Pons (tissue), 1 donor: ENCODE measurements around the gene IL10.
"Not testable (repeated sequence)": the region's sequence is repeated elsewhere in the genome, so short reads cannot be mapped to it uniquely, and the experiment has no call there.

Experiments used
- DNase-seq: peaks from one replicate; pipeline ENCODE4 v3.0.0-alpha.2; 2016; ENCODE audit warnings: low spot score

IL10 gene

DNA sequence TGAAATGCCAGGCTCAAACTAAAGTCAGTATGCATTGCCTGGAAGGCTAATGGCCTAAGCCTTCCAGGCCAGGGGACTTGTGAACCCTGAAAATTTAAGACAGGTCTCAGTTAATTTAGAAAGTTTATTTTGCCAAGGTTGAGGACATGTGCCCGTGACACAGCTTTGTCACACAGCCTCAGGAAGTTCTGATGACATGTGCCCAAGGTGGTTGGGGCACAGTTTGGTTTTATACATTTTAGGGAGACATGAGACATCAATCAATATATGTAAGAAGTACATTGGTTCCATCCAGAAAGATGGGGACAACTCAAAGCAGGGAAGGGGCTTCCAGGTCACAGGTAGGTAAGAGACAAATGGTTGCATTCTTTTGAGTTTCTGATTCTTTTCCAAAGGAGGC is 6.5 kb downstream of the IL10 start:
- not testable (repeated sequence) for DNase-seq

DNA sequence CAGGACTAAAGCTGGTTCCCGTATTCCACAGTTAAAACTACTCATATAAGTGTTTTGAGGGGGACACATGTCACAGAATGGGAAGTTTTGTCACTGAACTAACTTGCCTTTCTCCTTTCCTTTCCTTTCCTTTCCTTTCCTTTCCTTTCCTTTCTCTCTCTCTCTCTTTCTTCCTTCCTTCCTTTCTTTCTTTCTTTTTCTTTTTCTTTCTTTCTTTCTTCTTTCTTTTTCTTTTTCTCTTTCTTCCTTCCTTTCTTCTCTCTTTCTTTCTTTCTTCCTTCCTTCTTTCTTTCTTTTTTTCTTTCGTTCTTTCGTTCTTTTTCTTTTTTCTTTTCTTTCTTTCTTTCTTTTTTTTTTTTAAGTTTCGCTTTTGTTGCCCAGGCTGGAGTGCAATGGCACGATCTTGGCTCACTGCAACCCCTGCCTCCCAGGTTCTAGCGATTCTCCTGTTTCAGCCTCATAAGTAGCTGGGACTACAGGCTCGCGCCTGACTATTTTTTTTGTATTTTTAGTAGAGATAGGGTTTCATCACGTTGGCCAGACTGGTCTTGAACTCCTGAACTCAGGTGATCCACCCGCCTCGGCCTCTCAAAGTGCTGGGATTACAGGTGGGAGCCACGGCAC is 9.4 kb downstream of the IL10 start:
- not testable (repeated sequence) for DNase-seq

DNA sequence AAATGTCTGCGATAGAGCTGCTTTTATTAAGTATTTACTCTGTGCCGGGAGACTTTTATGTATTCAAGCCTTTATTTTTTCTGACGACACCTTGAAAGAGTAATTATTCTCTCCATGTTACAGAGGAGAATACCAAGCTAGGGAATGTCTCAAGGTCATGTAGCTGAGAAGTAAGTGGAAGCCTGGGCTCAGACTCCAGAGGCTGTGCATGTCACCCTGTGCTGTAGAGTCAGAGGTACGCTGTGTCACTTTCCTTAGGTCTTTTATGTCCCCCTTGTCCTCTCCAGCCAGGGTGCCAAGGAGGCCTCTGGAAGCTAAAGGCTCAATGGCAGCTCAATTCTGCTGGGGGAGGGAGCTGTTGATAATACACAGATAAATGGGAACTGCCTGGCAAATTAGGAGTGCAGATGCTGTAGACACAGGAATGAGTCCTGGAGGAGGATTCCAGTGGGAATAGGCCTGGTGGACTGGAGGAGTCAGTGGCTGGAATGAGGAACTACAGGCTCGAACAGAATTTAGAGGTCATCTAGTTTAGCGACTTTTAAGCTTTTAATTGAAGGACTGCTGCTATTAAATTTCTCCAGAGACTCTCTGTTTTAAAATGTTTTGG is 11.0 kb downstream of the IL10 start:
- no peak for DNase-seq

DNA sequence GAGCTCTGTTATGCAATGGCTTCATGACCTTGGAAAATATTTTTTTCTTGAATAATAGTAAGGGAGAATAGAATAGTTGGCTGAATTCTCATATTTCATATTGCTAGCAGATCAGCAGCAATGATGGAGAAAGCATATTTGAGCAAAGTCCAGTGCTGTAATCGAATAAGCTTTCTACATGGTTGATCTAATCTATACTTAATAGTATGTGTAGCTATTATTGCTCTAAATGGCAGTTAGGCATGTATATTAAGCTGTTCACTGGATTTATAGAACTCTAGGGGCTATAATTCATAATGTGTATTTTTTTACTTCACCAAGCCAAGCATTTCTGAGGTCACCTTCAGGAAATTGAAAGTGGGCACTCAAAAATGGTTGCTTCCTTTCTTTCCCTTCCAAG is 11.7 kb downstream of the IL10 start:
- DNase-seq, result no peak

DNA sequence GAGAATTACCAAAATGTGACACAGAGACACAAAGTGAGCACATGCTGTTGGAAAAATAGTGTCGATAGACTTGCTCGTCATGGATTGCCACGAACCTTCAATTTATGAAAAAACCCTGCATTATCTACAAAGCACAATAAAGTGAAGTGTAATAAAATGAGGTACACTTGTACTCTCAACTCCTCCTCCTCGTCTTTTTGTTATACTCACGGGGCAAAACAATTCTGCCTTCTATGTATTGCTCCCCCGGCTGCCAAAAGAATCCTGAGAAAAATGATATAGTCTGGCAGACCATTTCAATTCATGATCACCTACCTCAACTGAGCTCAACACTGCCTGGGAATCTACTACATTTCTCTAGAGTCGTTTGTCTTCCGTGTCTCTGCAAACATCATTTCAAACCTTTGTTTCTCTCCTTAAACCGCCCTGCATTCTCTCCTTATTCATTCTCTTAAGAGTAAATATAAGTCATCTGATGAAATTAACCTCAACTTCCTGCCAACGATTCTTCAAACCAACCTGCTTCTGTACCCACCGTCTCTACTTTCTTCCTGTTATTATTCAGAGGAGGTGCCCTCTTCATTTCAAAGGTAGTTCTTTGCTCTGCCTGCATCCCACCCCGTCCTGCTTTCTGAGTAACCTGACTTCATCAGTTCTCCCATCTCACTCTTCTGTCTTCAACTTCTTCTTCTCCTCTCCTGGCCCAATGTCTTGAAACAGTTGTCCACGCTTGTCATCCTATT is 14.6 kb downstream of the IL10 start:
- DNase-seq, result no peak

DNA sequence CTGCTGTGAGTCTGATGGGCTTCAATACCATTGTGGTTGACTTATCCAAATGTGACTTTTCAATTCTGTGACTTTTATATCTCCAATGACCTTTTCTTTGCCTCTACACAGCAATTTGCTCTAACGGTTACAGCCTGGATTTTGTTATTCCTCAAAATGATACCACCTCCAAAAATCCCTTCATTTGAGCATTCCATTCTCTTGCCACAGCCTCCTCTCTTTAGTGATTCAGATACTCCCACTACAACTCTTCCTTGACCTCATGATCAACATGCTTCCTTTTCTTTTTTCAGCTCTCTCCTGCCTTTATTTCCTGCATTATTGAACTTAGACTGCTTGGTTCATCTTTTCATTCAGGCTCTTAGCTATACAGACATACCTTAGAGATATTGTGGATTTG is 18.3 kb downstream of the IL10 start:
- DNase-seq, result no peak

DNA sequence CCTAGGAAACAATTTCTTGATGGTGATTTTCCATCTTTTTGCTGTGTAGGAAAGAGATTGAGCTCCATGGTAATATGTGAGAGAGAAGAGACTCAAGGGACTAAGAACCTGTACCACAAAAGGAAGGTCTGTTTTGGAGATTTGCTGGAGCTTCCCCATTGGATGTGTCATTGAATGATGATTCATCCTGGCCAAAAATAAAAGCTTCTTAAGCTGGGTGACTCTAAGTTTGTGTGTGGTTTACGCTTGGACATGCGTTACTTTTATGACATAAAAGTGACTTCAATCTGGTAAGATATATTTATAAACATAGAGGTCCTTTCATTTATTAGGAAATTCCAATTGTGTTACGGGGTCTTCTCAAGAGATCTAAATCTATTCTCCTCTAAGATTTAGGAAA is 19.2 kb downstream of the IL10 start:
- no peak for DNase-seq

DNA sequence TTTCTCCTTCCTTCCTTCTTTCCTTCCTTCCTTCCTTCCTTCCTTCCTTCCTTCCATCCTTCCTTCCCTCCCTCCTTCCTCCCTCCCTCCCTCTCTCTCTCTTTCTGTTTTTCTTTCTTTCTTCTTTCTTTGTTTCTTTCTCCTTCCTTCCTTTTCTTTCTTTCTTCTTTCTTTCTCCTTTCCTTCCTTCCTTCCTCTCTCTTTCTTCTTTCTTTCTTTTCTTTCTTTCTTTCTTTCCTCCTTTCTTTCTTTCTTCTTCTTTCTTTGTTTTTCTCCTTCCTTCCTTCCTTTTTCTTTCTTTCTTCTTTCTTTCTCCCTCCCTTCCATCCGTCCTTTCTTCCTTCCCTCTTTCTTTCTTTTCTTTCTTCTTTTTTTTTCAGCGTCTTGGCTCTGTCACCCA is 19.8 kb downstream of the IL10 start:
- no peak for DNase-seq

DNA sequence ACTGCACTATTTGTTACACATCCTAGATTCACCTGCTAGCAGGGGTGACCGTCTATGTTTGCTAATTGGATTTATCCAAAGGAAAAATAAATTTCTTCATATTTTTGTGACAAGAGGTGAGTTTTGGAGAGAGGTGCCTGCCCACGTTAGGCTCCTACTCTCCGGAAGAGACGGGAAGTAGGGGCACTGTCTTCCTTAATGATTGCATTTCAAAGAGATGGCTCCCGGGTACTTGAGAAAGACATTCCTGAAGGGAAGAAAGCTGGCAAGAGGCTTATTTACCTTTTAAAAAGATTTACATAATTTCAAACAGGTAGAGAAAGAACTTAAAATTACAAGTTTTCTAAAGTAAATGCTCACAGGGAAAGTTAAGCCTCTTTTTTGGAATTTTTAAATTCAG is 20.4 kb downstream of the IL10 start:
- no peak for DNase-seq

DNA sequence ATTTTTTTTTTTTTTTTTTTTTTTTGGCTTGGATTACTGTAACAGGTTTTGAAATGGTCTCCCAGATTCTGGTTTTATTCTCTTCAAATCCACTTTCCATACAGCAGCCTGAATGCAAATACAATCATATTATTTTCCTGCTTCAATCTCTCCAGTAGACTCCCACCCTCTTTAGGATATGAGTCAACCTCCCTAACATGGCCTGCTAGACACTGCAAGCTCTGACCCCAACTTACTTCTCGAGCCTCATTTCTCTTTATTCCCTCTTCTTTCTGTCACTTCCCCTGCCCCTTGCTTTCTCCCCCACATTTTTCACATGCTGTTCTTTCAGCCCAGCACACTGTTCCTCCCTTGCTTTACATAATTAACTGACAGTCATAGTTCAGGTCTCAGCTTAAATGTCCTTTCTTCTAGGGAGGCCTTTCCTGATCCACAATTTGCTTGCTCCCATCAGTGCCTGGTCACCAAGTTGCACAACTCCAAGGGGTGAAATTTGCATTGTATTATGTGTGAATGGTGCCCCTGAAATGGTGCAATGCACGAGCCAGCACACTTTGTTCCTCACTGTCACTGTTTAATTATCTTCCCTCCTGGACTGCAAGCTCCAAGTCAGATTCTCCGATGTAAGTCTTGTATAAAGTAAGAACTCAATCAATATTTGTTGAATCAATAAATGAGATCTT is 23.8 kb downstream of the IL10 start:
- DNase-seq, result no peak

DNA sequence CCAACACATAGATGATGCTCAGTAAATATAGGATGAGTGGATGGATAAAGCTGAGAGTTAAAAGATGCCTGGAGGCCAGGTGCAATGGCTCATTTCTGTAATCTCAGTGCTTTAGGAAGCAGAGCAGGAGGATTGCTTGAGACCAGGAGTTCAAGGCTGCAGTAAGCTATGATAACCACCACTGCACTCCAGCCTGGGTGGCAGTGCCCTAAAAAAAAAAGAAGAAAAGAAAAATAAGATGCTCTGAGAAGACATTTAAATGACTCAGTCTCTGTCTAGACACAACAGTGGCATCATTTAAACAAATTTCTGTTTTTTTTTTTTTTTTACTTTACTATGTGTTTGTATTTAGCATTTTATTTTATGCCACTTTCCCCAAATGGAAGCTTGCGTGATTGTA is 27.0 kb downstream of the IL10 start:
- no peak for DNase-seq

DNA sequence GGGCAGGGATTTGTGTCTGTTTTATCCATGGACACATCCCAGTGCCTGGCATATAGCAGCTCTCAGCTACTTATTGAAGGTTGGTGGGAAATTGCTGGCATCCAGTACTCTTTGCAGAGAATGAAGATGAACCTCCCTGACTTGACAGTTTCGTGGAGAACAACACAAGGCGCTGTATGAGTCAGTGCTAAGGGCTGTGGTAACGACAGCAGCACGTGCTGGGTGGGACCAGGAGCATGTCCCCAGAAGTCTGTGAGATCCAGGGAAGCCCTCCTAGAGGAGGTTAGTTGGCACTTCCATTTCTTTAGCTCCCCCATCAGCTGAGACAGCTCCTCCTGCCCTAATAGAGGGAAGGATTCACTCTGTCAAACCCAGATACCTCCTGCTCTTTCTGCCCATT is 27.6 kb downstream of the IL10 start:
- DNase-seq, result no peak

DNA sequence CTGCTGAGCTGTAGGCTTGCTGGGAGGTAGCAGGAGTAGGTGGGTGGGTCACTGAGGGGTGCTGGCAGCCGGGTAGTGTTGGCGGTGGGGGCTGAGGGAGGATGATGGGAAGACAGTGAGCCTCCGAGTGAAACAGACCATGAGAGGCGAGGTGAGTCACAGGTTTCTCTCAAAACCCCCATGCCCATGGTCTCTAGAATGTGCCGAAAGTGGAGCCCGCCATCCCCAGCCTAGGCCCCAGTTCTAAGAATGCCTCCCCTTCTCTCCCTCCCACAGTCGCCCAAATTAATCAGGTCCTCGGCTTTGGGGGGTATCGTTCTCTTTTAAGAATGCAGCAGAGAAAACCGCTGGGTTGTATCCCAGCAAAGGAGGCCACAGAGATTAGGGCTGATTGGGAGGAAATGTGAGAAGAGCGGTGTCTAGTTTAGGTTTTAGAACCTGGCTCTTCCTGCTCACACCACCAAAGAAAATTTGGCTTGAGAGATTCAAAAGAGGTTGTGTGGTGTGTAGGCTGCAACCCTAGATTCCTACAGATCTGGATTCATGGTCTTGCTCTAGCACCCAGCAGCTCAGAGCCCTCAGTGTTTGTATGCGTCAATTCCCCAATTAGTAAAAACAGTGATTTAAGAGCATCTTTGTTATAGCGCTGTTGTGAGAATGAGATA is 29.4 kb downstream of the IL10 start:
- no peak for DNase-seq

DNA sequence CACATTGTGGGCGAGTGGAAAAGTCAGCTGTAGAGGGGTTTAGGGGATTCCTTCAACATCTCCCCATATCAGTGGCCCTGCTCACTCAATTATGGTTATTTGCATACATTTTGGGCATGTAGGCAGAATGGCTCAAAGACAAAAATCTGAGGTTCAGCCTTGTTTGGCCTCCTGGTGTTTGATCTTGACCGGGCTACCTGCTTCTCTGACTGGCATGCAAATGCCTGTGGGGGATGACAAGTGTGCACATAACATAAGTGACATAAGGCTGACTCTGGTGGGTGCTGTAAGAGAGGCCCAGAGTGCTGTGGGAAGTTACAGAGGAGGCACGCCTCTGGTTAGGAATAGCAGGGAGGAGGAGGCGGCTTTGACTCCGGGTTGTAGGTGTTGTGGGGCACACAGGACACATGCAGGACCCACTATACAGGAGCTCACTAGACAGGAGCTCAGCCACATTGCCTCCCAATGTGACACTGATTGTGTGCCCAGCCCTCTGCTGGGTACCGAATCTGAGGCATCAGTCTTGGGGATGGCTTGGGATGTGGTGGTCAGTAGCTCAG is 31.1 kb downstream of the IL10 start:
- DNase-seq, result no peak

DNA sequence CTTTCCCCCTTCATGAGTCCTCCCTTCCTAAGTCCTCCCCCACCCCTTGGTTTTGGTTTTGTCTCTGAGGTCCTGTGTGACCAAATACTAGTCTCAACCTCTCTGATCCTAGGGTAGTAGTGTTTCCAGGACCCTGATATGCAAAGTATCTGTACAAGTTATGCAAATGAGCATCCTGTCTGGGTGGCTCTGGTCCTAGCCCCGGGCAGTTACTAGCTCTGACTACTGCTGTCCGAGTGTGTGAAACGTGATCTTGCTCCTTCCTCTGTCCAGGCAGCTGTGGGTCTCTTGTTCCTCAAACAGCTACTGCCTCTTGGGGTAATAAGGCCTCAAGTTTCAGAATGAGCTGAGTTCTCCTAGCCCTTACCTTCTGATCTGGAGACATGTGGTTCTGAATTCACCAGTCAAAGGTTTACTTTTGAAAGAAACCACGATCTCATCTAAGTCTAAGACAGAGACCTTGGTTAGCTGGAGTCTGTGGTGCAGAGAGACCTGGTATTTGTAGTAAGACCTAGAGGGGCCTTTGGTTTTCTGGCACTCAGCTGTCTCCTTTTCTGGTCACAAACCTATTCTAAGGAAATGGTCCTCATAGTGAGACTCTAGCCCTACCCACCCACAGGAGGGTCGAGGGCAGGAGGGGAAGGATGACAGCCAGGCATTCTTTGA is 32.8 kb downstream of the IL10 start:
- DNase-seq, result peak; percentile 71

DNA sequence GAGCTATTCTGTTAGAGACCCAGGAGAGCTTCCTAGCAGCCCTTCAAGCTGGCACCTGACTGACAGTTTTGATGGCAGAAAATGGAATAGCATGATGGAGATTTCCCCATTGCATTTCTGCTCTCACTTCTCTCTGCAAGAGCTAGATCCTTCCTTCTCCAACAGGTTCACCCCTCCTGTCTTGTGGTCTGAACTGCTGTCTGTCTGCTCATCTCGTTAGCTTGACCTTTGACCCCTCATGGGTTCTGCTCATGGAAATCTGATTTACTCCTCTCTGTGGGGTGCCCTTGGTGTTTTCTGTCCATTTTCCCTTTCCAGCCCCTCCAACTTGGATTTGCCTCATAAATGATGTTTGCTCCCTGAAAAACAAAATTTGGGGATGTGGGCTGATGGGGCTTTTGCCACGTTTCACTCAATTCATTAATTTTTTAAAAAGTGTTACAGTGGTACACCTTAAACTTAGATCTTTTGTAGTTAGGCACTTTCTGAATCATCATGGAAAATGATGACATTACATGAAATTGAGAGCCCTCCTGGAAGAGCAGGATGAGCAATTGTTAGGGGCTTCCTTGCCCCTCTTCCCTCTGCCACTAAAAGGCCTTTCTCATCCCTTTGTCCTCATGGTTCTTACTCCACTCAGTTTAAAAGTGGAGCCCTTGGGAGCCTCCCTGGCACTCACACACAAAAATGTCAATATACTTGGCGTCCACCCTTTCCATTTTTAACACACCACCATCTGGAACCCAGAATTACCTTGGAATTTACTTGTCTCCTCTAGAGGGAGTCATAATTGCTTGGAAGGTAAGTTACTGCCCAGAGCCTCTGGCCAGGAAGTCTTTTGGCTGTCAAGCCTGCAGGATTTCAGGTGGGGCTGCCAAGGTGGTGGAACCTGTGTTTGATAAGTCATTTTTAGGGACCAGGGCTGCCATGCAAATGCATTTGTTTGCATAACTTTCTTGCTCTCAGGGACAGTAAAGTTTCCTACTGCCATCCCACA is 33.6 kb downstream of the IL10 start:
- DNase-seq, result no peak

DNA sequence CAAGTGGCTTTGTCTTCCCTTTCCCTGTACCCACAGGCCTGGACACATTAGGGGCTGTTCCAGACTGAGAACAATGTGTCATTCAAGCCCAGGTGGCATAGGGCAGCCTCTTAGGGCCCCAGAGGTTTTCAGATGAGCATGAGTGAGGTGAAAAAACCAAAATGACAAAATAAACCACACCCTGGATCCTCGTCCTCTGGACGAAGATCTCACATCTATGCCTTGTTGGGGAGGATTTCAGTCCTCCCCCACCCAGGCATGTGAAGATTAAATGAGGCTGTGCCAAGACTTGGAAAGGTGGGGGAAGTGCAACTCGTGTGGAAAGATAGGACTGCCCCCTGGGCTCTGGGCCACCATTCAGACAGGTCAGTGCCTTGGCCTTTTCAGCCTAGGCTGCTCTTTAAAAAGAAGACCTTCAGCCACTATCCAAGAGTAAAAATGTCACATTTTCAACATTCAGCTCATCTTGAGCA is 34.5 kb downstream of the IL10 start:
- no peak for DNase-seq

DNA sequence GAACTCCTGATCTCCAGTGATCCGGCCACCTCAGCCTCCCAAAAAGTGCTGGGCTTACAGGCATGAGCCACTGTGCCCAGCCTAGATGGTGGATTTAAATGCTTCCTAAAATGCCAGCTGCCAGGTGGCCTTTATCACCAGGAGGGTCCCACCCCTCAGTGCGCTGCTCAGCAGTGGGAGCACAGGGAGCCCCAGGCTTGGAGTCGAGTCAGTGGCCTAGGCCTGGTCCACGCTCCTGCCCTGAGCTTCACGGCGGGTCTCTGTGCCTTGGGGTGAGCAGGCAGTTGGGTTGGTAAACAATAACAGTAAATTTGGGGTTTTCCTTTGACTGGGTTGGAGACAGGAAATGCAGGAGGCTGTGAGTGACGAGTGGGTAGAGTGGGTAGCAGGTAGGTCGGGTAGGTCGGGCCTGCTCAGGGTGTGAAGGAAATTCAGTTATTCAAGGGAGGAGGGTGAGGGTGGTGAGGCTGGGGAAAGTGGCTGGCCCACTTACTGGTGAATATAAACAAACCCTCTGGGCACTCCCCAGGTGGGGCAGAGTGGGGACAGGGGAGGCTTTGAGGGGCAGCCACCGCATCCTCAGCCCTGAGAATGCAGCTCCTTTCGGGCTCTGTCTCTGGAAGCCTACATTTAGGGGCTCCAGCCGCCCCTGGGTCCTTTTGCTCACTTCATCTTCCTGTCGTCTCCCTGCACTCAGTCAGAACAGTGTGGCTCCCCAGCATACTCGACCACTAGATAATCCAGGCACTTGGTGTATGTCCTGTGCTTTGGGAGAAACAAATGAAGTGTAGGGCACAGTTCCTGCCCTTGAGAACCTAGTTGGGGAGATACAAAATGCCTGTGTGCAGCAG is 35.2 kb downstream of the IL10 start:
- DNase-seq, result no peak

DNA sequence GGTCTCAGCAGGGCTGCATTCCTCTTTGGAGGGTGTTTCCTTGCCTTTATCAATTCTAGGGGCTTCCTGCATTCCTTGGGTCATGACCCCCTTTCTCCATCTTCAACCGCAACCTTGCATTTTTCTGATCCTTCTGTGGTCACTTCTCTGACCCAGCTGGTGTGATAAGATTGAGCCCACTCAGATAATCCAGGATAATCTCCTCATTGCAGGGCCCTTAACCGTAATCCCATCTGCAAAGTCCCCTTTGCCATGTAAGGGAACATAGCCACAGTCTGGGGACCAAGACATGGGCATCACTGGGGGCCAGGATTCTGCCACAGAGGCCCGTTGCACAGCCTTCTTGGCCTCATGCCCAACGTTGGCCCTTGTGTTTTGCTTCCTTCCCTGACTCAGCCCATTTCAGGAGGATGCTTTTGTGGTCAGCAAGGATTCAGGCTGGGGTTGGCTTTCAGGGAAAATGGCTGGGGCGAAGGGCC is 36.7 kb downstream of the IL10 start:
- DNase-seq, result no peak
